HG03457 (cell line): ENCODE measurements around the gene EVL.
"Not testable (repeated sequence)": the region's sequence is repeated elsewhere in the genome, so short reads cannot be mapped to it uniquely, and the experiment has no call there.

ENCODE experiments used
- ATAC-seq: cut with Tn5 transposase; IDR thresholded peaks from one replicate; pipeline ENCODE4 v1.9.1; 2021; ENCODE audit warnings: moderate number of reproducible peaks; ENCODE audit not compliant: unreplicated experiment

EVL gene

DNA sequence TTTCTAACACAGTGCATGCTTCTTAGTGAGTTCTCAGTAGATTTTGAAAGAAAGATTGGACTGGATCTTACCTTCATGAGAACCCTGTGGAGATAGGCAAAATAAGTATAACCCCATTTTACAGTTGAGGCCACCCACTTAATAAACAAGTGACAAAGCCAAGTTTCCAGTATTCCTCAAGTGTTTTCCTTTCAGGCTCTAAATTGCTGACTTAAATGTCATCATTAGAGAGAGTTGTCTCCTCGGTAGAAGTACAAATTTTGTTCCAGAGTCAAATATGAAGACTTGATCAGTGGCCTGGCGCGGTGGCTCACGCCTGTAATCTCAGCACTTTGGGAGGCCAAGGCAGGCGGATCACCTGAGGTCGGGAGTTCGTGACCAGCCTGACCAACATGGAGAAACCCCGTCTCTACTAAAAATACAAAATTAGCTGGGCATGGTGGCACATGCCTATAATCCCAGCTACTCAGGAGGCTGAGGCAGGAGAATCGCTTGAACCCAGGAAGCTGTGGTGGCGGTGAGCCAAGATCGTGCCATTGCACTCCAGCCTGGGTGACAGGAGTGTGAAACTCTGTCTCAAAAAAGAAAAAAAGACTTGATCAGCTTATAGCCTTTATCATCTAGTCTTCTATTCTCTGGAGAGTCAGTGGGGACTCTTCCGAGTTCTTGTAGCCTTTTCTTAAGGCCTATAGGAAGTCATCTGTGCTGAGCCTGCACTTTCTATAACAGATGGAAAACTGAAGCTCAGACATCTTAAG lies 708 bp upstream of the EVL start:
- not testable (repeated sequence) for ATAC-seq

DNA sequence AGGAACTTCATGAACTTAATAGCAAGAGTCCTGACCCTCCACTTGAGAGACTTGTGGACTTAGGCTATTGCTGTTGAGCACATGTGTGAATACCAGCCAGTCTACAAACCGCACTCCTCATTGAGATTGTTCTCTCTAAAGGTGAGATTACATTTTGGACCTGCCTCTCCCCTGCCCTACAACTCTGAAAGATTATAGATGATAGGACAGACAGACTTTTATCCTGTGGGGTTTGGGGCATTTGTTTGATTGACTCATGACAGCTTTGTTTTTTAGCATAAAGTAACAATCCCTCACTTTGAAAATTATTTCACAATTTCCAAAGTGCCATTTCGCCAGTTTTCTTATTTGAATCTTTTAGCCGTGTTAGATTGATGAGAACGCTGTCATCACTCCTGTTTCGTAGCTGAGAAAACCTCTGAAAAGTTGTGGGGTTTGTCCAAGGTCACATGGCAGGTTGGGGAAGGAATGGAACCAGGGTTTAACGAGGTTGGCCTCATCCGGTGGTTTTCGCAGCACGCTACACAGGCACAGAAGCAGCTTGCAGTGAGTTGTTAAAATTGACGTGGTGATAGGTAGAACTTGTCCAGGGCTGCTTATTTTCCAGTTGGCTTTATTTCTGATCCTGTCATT lies 836 bp downstream of the EVL start:
- ATAC-seq = peak; percentile 33

GRCh38 chr14:100066962-100067361 lies 1.7 kb downstream of the EVL start:
- no peak for ATAC-seq

- ATAC-seq = no peak
Observed at GRCh38 chr14:100067481-100067880, 2.3 kb downstream of the EVL start.

- ATAC-seq = peak; percentile 31
Observed at GRCh38 chr14:100067971-100068959, 3.0 kb downstream of the EVL start.

- ATAC-seq = no peak
Observed at GRCh38 chr14:100069161-100069800, 4.1 kb downstream of the EVL start.

GRCh38 chr14:100070310-100070709 lies 5.1 kb downstream of the EVL start:
- no peak for ATAC-seq

DNA sequence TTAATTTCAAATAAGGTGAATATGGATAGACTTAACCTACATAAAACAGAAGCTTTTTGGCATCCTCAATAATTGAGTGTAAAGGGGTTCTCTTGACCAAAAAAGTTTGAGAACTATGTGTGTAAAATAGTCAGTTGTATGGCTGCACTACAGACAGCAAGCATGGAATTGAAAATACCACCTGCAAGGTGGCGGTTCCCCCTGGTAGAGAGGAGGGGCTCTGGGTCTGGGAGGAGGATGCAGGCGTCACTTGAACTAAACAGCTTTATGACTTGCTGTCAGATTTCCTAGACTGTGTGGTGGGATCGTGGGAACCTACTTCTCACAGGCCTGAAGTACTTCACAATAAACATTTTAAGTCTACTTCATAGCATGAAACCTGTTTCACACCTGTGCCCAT lies 6.3 kb downstream of the EVL start:
- no peak for ATAC-seq

- no peak for ATAC-seq
Observed at GRCh38 chr14:100072783-100073346, 7.6 kb downstream of the EVL start.

- ATAC-seq = no peak
Observed at GRCh38 chr14:100073576-100074430, 8.6 kb downstream of the EVL start.

DNA sequence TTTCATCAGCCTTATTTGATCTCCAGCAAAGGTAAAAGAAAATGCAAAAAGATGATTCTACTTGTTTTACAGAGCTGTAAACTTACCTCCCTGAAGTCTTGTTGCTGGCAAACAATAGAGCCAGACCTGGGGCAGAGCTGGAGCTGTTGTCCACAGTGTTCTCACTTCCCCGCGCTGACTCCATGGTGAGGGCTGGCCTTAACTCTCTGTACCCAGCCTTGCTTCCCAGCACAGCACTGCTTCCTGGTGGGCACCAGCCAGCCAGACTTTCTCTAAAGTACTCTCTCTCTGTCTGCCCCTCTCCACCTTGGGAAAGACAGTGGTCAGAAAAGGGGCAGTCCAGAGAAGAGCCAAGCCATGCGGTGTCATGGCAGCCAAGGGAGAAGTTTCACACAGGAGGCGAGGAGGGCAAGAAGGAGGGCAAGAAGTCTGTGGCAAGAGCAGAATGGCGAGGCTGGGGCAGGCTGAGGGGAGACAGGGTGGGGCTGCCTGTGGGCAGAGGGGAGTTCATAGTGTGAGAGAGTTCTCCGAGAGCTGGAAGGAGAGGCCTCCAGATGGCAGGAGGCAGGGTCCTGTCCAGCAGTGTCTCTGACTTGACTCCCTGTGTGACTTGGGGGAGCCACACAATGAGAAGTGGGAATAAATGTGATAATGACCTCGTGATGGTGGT lies 9.3 kb downstream of the EVL start:
- ATAC-seq = no peak

GRCh38 chr14:100075681-100076080 lies 10.5 kb downstream of the EVL start:
- no peak for ATAC-seq

DNA sequence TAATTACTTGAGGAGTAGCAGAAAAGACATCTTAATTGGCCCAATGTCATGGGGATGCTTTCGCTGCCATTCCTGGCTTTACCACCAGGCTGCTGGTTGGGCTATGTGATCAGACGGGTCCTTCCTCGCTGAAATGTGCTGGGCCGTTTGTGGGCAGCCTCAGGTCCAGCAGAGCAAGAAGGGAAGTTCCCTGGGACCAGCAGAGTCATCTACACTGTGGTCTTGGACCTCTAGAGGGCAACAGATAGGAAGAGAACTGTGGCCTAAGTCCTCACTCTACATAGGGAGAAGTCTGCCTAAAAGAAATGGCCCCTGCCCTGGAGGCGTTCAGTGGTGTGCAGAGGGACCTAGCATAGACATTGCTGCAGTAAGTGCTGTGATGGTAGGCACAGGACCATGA lies 10.9 kb downstream of the EVL start:
- ATAC-seq = no peak

DNA sequence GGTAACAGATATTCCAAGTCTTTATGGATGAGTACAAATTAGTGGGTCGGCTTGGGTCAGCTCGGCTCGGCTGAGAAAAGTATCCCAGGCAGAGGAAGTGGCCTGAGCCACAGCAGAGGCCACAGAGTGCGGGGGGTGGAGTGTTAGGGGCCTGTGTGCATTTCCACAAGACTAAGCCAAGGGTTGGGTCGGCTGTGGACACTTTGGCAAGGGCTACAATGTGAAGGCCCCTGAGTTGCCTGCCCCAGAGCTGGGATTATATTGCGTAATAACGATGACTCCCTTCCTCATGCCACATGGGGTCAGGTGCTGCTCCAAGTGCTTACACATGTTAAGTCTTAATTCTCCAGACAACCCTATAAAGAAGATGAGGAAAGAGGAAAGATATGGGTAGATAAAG lies 11.4 kb downstream of the EVL start:
- no peak for ATAC-seq

DNA sequence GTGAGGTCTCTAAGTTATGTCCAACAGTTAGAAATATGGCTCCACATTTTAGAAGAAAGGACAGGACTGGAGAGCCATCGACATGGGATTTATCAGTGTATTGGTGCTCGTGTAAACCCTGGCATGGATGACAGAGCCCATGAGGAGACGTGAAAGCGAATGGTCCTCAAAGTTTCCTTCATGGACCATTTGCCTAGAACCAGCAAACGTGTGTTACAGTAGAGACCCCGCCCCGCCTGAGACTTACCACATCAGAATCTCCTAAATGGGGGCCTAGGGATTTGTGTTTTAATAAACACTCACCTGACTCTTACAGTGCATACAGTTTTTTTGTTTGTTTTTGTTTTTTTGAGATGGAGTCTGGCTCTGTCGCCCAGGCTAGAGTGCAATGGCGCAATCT lies 12.2 kb downstream of the EVL start:
- ATAC-seq = no peak

GRCh38 chr14:100078216-100078803 lies 13.1 kb downstream of the EVL start:
- ATAC-seq = no peak

DNA sequence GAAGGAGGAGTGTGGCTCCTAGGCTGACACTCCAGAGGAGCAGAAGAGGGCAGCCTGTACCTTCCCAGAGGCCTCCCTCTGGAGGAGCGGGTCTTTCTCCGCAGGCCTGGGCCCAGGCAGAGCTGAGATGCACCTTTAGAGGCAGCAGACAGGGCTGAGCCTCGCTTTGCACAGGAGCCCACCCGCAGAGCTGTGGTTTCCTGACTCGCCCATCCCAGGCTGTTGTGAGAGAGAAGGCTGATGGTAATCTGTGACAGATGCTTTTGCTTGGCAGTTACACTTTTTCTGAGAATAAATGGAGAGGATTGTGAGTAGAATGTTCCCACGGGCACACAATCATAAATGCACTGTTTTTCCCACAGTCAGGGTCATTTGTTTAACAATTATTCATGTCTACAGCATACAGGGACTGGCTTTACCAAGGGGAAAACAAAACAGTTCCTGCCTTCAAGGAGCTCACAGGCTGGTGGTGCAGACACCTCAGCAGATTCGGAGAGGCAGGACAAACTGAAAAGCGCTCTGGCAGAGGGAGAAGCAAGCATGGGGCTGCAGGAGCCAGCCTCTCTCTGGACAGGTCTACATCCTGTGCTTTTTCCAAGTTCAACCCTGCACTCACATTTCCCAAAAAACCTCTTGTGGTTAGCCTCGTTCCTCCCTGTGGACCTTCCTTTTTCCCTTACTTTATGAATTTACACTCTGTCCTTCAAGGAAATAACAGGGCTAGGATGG lies 13.9 kb downstream of the EVL start:
- no peak for ATAC-seq

DNA sequence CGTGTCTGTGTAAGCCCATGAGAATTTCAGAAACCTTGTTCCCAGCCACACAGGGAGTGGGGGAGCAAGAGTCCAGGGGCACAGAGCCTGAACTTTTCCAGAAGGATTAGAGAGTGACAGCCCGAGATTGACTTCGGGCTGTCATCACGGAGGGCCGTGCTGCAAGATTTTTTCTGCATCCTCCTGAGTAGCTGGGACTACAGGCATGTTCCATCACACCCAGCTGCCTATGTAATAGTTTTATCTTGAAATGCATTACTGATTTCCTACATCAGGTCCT lies 14.4 kb downstream of the EVL start:
- ATAC-seq = no peak
